22Rv1 (cell line): Measurements from ENCODE around the gene NSD1.

Experiments
- H3K27ac ChIP-seq: fragments of 450-650 bp; 2 replicates; pipeline ENCODE4 v1.5.1; 2017
- CTCF ChIP-seq: fragments of 450-650 bp; IDR thresholded peaks from 2 replicates; pipeline ENCODE4 v1.5.1; 2017; ENCODE audit warnings: mild to moderate bottlenecking
- ZFX ChIP-seq: fragments of 450-650 bp; IDR thresholded peaks from 2 replicates; pipeline ENCODE4 v1.6.1; 2017; ENCODE audit warnings: antibody characterized with exemption, borderline replicate concordance

The NSD1 gene

DNA sequence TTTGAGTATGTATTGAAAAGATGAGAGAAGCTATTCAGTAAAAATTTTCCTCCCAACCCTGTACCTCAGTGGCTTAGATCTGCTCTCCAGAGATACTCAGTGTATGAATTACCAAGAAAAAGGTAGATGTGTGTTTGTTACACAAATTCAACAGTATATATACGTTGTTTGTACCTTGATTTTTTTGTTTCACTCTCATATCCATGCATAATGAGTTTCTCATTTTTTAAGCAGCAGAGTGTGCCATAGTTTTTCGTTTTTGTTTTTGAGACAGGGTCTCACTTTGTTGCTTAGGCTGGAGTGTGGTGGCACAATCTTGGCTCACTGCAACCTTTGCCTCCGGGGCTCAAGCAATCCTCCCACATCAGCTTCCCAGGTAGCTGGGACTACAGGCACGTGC, 92.2 kb downstream of the NSD1 start:
- H3K27ac ChIP-seq: no peak overlapping the region
- TF ChIP-seq CTCF (no peak), ZFX (no peak)

DNA sequence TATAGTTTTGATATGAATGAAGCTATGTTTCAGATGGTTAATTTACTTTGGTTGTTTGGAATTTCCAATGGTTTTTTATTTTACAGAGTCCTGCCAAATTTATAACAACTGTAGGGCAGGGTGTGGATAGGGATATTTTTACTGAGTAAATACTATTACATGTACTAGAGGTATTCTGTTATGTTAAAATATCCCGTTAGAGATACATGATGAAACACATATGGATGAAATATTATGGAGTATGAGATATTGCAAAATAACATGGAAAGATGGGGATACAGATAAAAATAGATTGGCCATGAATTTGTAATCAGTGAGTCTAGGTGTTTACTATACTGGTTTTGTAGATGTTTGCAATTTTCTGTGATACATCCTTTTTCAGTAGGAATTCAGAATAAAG, 93.3 kb downstream of the NSD1 start:
- TF ChIP-seq CTCF (no peak), ZFX (no peak)
- H3K27ac ChIP-seq: no peak overlapping the region

GRCh38 chr5:177228751-177229150, 95.2 kb downstream of the NSD1 start:
- H3K27ac ChIP-seq: no peak overlapping the region
- TF ChIP-seq ZFX (no peak), CTCF (no peak)

DNA sequence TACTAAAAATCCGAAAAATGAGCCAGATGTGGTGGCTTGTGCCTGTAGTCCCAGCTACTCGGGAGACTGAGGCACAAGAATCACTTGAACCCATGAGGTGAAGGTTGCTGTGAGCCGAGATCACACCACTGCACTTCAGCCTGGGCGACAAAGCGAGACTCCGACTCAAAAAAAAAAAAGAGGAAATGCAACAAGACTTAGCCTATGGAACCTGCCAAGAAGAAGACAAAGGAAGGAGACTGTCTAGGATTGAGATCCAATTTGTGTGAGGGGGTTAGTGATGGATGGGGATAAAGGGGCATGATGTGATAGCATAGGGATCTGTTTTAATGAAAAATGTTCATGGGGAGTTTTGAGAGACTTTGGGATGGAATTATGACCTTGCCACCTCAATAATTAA, 97.1 kb downstream of the NSD1 start:
- H3K27ac ChIP-seq: no peak overlapping the region
- TF ChIP-seq ZFX: no peak
- no peak for TF ChIP-seq CTCF

DNA sequence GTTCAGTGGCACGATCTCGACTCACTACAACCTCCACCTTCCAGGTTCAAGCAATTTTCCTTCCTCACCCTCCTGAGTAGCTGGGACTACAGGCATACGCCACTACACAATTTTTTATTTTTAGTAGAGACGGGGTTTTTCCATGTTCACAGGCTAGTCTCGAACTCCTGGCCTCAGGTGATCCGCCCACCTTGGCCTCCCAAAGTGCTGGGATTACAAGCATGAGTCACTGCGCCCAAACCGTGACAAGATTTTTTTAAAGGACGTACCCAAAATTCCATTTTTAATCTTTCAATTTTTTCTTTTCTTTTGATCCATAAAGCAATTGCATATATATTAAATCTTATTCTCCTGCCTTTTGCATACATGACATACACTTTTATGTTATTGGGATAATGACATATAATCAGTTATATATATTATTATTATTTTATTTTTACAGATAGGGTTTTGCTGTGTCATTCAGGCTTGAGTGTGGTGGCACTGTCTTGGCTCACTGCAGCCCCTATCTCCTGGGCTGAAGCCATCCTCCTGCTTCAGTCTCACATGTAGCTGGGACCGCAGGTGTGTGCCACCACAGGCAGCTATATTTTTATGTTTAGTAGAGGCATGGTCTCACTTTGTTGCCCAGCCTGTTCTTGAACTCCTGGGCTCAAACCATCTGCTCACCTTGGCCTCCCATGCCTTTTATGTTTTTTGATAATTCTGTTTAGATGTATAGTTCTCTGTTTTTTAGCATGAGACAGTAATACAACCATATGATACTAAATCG, 98.1 kb downstream of the NSD1 start:
- H3K27ac ChIP-seq: no peak overlapping the region
- no peak for TF ChIP-seq ZFX
- TF ChIP-seq CTCF: no peak

- no peak for TF ChIP-seq CTCF
- no peak for TF ChIP-seq ZFX
- no peak overlapping the region for H3K27ac ChIP-seq
Observed at GRCh38 chr5:177232358-177232757, 98.8 kb downstream of the NSD1 start.

GRCh38 chr5:177232761-177233160, 99.2 kb downstream of the NSD1 start:
- TF ChIP-seq CTCF (no peak), ZFX (no peak)
- H3K27ac ChIP-seq: no peak overlapping the region
